Vagina (tissue), 2 donors: ENCODE measurements around the gene DOCK11. TPM values are rescaled to one million over a fixed set of nuclear protein-coding genes. Genes with fewer than 3 reads are reported as not detected.

ENCODE experiments used
- DNase-seq, 2 donors: peaks; one replicate each; pipeline ENCODE4 v3.0.0-alpha.2; 2017; ENCODE audit errors: extremely low spot score in 2 of 2
- H3K27ac ChIP-seq: fragments of 200-600 bp; sonication (generic); one replicate; pipeline ENCODE4 v1.5.1; 2019
- H3K27me3 ChIP-seq: fragments of 200-600 bp; sonication (generic); one replicate; pipeline ENCODE4 v1.5.1; 2019
- H3K36me3 ChIP-seq, 2 donors: fragments of 200-600 bp; sonication (generic); one replicate each; pipeline ENCODE4 v1.5.1; 2017 to 2019
- H3K4me1 ChIP-seq: fragments of 200-600 bp; sonication (generic); one replicate; pipeline ENCODE4 v1.5.1; 2019
- H3K4me3 ChIP-seq, 2 donors: fragments of 200-600 bp; sonication (generic); 1 replicate in 1 of 2; 2 replicates in 1 of 2; pipeline ENCODE4 v1.5.1; 2016 to 2019
- H3K9me3 ChIP-seq: fragments of 200-600 bp; sonication (generic); one replicate; pipeline ENCODE4 v1.5.1; 2019
- CTCF ChIP-seq, 3 experiments: fragments of 450-650 bp in 2 of 3; fragments of 200-600 bp in 1 of 3; sonication (generic) in 1 of 3; IDR thresholded peaks; one replicate each; pipeline ENCODE4 v1.5.1; 2017 to 2019; ENCODE audit warnings: antibody characterized with exemption in 3 of 3, mild to moderate bottlenecking in 2 of 3, moderate library complexity in 2 of 3
- POLR2A ChIP-seq, 2 donors: fragments of 450-650 bp; IDR thresholded peaks; one replicate each; pipeline ENCODE4 v1.6.1; 2017; ENCODE audit warnings: antibody characterized with exemption in 2 of 2, mild to moderate bottlenecking in 2 of 2, moderate library complexity in 2 of 2
- POLR2AphosphoS5 ChIP-seq, 2 donors: sonication (generic); formaldehyde crosslinking; IDR thresholded peaks; one replicate each; pipeline ENCODE4 v1.9.0; 2017; ENCODE audit warnings: antibody characterized with exemption in 2 of 2, mild to moderate bottlenecking in 2 of 2, low read depth in 1 of 2; ENCODE audit not compliant: insufficient read depth in 1 of 2
- intact Hi-C: fragments of 100-400 bp; cut with DNase I; formaldehyde crosslinking; loops from one replicate; pipeline ENCODE4 v1.15.1; 2023
- total RNA-seq: library from RNA; depleted of rRNA; stranded (reverse); fragments of >200 nt; gene quantifications from one replicate; pipeline ENCODE4 v1.2.3, GENCODE V29; 2016

DOCK11 gene
- total RNA-seq, 1 donor from 2014 or later: 20.6 TPM

GRCh38 chrX:118596390-118596789 is 100.8 kb downstream of the DOCK11 start:
- intact Hi-C loops: no loop called here
- TF ChIP-seq POLR2AphosphoS5 (IDR thresholded peaks at IDR 0.05; ENCODE audit: insufficient read depth in 1 of 2, low read depth in 1 of 2) (no peak), POLR2A (IDR thresholded peaks at IDR 0.05) (no peak), CTCF (IDR thresholded peaks at IDR 0.05) (no peak)
- no peaks in the 10 kb centered on the region for H3K36me3 ChIP-seq
- no peak for DNase-seq
- no peak overlapping the region for H3K4me3 ChIP-seq
- H3K4me1 ChIP-seq: peaks cover 5% of the 10 kb centered on the region
- no peaks in the 10 kb centered on the region for H3K27me3 ChIP-seq
- H3K27ac ChIP-seq: no peak overlapping the region
- no peaks in the 10 kb centered on the region for H3K9me3 ChIP-seq

GRCh38 chrX:118603981-118604380 is 108.4 kb downstream of the DOCK11 start:
- TF ChIP-seq POLR2A (IDR thresholded peaks at IDR 0.05) (no peak), CTCF (IDR thresholded peaks at IDR 0.05) (peak in 2 of 3 experiments; percentile 55 to 64), POLR2AphosphoS5 (IDR thresholded peaks at IDR 0.05; ENCODE audit: insufficient read depth in 1 of 2, low read depth in 1 of 2) (no peak)
- DNase-seq: no peak
- Histone ChIP-seq H3K9me3 (no peaks in the 10 kb centered on the region), H3K36me3 (no peaks in the 10 kb centered on the region), H3K4me3 (no peak overlapping the region), H3K27ac (no peak overlapping the region), H3K27me3 (no peaks in the 10 kb centered on the region), H3K4me1 (peaks cover 8% of the 10 kb centered on the region)
- intact Hi-C loops: no loop called here

- H3K9me3 ChIP-seq: no peaks in the 10 kb centered on the region
- no peaks in the 10 kb centered on the region for H3K4me1 ChIP-seq
- H3K36me3 ChIP-seq: peaks cover 0 to 9% of the 10 kb centered on the region in 2 donors
- no peak for DNase-seq
- H3K4me3 ChIP-seq: no peak overlapping the region
- intact Hi-C loops: no loop called here
- TF ChIP-seq POLR2AphosphoS5 (IDR thresholded peaks at IDR 0.05; ENCODE audit: insufficient read depth in 1 of 2, low read depth in 1 of 2) (no peak), POLR2A (IDR thresholded peaks at IDR 0.05) (no peak)
- H3K27me3 ChIP-seq: no peaks in the 10 kb centered on the region
- H3K27ac ChIP-seq: no peak overlapping the region
Observed at GRCh38 chrX:118612290-118612689, 116.7 kb downstream of the DOCK11 start.

- Histone ChIP-seq H3K4me3 (no peak overlapping the region), H3K9me3 (no peaks in the 10 kb centered on the region), H3K36me3 (peaks cover 0 to 9% of the 10 kb centered on the region in 2 donors), H3K27ac (no peak overlapping the region), H3K27me3 (no peaks in the 10 kb centered on the region), H3K4me1 (no peaks in the 10 kb centered on the region)
- intact Hi-C loops: no loop called here
- DNase-seq: no peak
- TF ChIP-seq POLR2A (IDR thresholded peaks at IDR 0.05) (no peak), POLR2AphosphoS5 (IDR thresholded peaks at IDR 0.05; ENCODE audit: insufficient read depth in 1 of 2, low read depth in 1 of 2) (no peak), CTCF (IDR thresholded peaks at IDR 0.05) (no peak)
Observed at GRCh38 chrX:118614150-118614549, 118.5 kb downstream of the DOCK11 start.

GRCh38 chrX:118615141-118615540 is 119.5 kb downstream of the DOCK11 start:
- intact Hi-C loops: no loop called here
- Histone ChIP-seq H3K27me3 (no peaks in the 10 kb centered on the region), H3K4me1 (no peaks in the 10 kb centered on the region), H3K9me3 (no peaks in the 10 kb centered on the region), H3K27ac (no peak overlapping the region), H3K4me3 (no peak overlapping the region), H3K36me3 (peaks cover 0 to 9% of the 10 kb centered on the region in 2 donors)
- DNase-seq: no peak
- no peak for TF ChIP-seq POLR2AphosphoS5 (IDR thresholded peaks at IDR 0.05; ENCODE audit: insufficient read depth in 1 of 2, low read depth in 1 of 2)
- TF ChIP-seq CTCF (IDR thresholded peaks at IDR 0.05): no peak
- TF ChIP-seq POLR2A (IDR thresholded peaks at IDR 0.05): no peak
